Stimulated activated CD8-positive, alpha-beta memory T cell treated with anti-CD3 and anti-CD28 coated beads, Interleukin-15, amount 100 ng/mL, for 48 hours (primary cell): ENCODE results near the gene THEM5.
"Not testable (repeated sequence)": the region's sequence is repeated elsewhere in the genome, so short reads cannot be mapped to it uniquely, and the experiment has no call there.

Source experiments
- DNase-seq, 2 donors: peaks; one replicate each; pipeline ENCODE4 v3.0.0-alpha.2; 2020; ENCODE audit warnings: low read depth in 2 of 2

The THEM5 gene

DNA sequence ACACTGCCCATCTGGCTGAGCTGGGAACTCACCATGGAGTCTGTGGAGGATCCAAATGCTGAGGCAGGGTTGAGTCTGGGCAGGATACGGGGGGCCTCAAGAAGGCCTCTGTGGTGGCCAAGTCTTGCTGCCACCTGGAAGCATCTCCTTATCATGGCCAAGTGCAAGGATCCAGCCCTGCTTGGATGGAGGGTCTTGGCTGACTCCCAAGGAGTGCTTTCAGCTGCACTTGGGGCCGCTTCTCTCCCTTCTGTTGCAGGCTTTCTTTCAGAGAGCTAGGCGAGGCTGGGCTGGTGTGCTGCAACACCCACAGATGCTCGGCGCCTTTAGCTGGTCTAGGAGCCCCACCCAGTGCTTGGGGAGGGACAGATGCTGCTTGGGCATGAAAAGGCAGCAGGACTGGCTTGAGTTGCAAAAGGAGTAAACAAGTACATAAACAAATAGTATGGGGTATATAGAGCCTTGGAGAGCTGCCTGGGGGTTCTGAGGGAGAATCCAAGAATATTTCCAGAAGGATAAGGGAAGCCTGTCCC, at the start of gene THEM5:
Gene THEM5, minus strand, starts transcription at position 302 of the 533 bp plus-strand sequence. Its CDS starts 147 bp downstream, at position 155.
- no peak for DNase-seq

DNA sequence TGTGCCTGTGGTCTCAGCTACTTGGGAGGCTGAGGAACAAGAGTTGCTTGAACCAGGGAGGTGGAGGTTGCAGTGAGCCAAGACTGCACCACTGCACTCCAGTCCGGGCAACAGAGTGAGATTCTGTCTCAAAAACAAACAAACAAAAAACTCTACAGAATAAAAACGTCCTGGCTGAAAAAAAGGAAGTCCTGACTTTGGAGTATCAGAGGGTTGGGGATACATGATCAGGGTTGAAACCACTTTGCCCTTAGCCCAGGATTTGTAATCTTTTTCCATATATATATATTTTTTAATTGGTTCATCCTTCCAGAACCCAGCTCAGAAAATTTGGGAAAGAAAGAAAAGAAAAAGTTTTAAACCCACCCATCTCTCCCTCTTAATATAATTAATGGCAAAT, 49.3 kb upstream of the THEM5 start:
- DNase-seq = no peak

DNA sequence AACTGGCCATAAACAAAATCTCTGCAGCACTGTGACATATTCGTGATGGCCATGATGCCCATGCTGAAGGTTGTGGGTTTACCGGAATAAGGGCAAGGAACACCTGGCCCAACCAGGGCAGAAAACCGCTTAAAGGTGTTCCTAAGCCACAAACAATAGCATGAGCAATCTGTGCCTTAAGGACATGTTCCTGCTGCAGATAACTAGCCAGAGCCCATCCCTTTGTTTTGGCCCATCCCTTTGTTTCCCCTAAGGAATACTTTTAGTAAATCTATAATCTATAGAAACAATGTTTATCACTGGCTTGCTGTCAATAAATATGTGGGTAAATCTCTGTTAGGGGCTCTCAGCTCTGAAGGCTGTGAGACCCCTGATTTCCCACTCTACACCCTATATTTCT, 47.3 kb upstream of the THEM5 start:
- DNase-seq = not testable (repeated sequence)

GRCh38 chr1:151898519-151898991, 45.0 kb upstream of the THEM5 start:
- DNase-seq = no peak

GRCh38 chr1:151897991-151898431, 44.5 kb upstream of the THEM5 start:
- no peak for DNase-seq

DNA sequence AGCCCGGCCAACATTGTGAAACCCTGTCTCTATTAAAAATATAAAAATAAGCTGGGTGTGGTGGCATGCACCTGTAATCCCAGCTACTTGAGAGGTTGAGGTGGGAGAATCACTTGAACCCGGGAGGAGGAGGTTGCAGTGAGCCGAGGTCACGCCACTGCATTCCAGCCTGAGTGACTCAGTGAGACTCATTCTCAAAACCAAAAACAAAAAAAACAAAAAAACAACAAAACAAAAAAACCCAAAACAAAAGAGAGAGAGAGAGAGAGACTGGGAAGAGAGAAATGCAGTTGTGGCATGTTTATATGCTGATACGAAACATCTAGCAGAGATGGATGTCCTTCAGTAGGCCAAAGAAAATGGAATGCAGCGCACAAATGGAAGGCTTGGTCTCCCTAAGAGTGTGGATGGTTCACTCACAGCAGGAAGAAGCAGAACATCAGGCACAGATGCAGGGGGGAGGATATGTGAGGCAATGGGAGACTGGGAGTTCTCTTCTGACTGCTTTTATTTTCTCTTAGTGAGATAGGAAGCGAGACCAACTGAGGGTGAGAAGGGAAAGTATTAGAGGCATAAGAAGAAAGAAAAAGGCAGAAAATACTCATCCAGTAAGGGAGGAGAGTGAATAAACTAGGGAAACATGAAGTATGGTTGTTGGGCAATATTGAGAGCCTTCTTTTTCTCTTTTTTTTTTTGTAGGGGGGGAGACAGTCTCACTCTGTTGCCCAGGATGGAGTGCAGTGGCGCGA, 39.8 kb upstream of the THEM5 start:
- no peak for DNase-seq

- DNase-seq = no peak
These were observed 38.7 kb upstream of the THEM5 start for GRCh38 chr1:151892190-151892589.

DNA sequence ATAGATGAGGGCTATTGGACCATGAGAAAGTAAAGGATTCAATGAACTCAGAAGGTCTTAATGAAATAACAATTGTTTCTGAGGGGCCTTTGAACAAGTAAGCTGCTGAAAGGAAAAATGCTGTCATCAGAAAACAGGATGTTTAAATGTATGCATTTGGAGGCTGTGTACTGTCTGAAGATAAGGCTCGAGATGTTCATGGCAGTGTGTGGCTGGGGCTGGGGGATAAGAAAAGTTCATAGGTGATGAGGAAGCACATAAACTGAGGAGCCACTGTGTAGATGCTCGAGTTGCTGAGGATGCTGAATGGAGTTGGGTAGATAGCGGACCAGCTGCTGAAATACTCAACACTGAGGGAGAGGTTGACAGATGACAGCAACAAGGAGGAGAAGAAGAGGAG, 38.0 kb upstream of the THEM5 start:
- no peak for DNase-seq

DNA sequence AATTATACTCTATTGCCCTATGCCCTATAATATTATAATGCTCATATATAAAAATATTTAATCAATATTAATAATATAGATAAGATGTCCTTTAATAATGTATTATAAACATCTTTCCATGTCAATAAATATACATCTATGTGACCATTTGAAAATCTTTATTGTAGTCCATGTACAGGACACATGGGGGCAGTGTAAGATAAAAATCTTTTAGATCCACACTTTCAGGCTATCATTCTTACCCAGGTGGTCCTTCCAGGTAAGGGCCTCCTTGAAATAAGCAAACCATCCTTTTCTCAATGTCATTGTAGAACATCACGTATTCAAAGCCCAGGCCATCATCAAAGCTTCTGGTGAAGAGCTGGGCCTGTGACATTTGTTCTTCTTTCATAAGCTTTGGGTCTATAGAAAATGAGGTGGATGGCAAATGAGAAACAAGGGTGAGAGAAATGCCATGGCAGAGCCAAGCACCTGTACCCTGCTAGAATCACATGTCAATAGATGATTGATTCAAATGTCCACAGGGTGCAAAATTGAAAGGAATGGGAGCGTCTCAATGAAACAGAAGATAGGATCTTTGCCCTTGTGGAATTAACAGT, 35.6 kb upstream of the THEM5 start:
- DNase-seq = no peak

GRCh38 chr1:151887028-151887427, 33.5 kb upstream of the THEM5 start:
- DNase-seq = no peak

- no peak for DNase-seq
These were observed 32.0 kb upstream of the THEM5 start for GRCh38 chr1:151885479-151885878.

- DNase-seq = not testable (repeated sequence)
These were observed 31.4 kb upstream of the THEM5 start for GRCh38 chr1:151884879-151885278.

- DNase-seq = not testable (repeated sequence)
These were observed 30.9 kb upstream of the THEM5 start for GRCh38 chr1:151884445-151884844.

DNA sequence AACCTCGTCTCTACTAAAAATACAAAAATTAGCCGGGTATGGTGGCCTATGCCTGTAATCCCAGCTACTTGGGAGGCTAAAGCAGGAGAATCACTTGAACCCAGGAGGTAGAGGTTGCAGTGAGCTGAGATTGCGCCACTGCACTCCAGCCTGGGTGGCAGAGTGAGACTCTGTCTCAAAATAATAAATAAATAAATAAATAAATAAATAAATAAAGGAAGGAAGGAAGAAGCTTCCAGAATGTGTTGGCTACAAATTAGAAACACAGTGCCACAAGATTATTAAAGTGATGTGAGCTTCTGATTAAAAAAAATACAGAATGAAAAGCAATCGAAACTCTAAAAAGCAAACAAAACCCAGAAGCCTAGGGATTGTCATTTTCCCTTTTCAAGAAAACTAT, 30.4 kb upstream of the THEM5 start:
- not testable (repeated sequence) for DNase-seq

- not testable (repeated sequence) for DNase-seq
These were observed 29.4 kb upstream of the THEM5 start for GRCh38 chr1:151882918-151883317.

GRCh38 chr1:151882466-151882865, 29.0 kb upstream of the THEM5 start:
- no peak for DNase-seq

- no peak for DNase-seq
These were observed 28.0 kb upstream of the THEM5 start for GRCh38 chr1:151881479-151881878.

DNA sequence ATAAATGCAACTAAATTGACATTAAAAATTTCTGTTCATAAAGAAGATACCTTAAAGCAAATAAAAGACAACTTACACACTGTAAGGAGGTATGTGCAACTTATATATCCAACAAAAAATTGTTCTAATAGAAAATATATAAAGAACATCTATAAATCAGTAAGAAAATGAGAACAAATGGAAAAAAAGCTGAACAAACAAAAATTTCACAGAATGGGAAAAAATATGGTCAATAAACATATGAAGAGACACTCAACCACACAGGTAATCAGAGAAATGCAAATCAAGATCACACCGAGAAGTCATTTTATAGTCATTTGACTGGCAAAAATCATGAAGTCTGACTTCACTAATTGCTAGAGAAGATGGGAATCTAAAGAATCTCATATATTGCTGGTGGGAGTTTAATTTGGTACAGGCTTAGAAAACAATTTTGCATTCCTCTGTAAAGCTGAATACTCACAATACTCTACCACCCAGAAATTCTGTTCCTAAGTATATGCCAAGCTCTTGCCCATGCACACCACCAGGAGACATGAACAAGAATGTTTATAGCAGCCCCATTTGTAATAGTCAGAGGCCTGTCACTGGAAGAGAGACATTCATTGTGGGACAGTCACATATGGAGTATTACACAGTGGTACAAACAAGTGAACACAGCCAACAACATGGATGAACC, 22.0 kb upstream of the THEM5 start:
- no peak for DNase-seq

DNA sequence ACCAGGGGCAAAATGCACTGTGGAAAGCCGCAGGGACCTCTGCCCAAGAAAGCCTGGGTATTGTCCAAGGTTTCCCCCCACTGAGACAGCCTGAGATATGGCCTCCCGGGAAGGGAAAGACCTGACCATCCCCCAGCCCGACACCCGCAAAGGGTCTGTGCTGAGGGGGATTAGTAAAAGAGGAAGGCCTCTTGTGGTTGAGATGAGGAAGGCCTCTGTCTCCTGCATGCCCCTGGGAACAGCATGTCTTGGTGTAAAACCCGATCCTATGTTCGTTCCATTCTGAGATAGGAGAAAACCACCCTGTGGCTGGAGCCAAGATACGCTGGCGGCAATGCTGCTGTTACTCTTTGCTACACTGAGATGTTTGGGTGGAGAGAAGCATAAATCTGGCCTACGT, 19.3 kb upstream of the THEM5 start:
- DNase-seq = not testable (repeated sequence)

GRCh38 chr1:151871284-151872030, 17.9 kb upstream of the THEM5 start:
- no peak for DNase-seq

DNA sequence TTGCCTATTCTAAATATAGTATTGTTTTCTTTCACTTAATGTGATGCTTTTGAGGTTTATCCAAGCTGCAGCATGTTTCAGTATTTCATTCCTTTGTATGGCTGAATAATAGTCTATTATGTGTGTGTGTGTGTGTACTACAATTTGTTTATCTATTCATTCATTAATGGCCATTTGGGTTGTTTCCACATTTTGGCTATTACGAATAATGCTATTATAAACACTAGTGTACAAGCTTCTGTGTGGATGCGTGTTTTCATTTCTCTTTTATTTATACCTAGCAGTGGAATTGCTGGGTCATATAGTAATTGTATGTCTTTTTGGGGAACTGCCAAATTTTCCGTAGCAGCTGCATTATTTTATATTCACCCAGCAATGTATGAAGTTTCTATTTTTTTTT, 15.0 kb upstream of the THEM5 start:
- DNase-seq = no peak
